ENCODE results near the gene CDC42BPA.

GRCh38 chr1:227321035-227321434 lies 2.7 kb upstream of the CDC42BPA start:
- TF ChIP-seq EZH2phosphoT487 (IDR thresholded peaks at IDR 0.05; ENCODE audit: insufficient read depth, low read depth) (no peak), EZH2 (IDR thresholded peaks at IDR 0.05; ENCODE audit: insufficient read depth, poor library complexity, severe bottlenecking) (no peak)

All from GM23248 (cell line).